Activated CD8-positive, alpha-beta T cell treated with anti-CD3 and anti-CD28 coated beads for 36 hours (primary cell): Measurements from ENCODE around the gene ATG4B. TPM values are rescaled to one million over a fixed set of nuclear protein-coding genes. Genes with fewer than 3 reads are reported as not detected.
A peak's percentile ranks its signal among the peaks of the same experiment; 100 is the strongest.
"Not testable (repeated sequence)": the region's sequence is repeated elsewhere in the genome, so short reads cannot be mapped to it uniquely, and the experiment has no call there.

Experiments used
- ATAC-seq: fragments of 200-7000 bp; cut with Tn5 transposase; one replicate; pipeline ENCODE4 v1.10.0; 2021; ENCODE audit warnings: mild to moderate bottlenecking, moderate library complexity
- CTCF ChIA-PET: fragments of 350-600 bp; sonication (Branson Sonifier 250); formaldehyde crosslinking; loops from one replicate; lab custom pipeline; 2021; ENCODE audit warnings: antibody characterized with exemption; lab: Charles Lee
- POLR2A ChIA-PET: fragments of 350-600 bp; sonication (Branson Sonifier 250); formaldehyde crosslinking; loops from one replicate; lab custom pipeline; 2021; ENCODE audit warnings: antibody characterized with exemption; lab: Charles Lee
- DNase-seq: peaks from one replicate; pipeline ENCODE4 v3.0.0-alpha.2; 2020
- H3K27ac Mint-ChIP-seq: one replicate; pipeline ENCODE4 v1.8.0; 2021; ENCODE audit warnings: mild to moderate bottlenecking, mixed read lengths
- H3K27me3 Mint-ChIP-seq: one replicate; pipeline ENCODE4 v1.8.0; 2021; ENCODE audit warnings: mixed read lengths
- H3K36me3 Mint-ChIP-seq: one replicate; pipeline ENCODE4 v1.8.0; 2021; ENCODE audit warnings: low read depth, mixed read lengths
- H3K4me1 Mint-ChIP-seq: one replicate; pipeline ENCODE4 v1.8.0; 2021; ENCODE audit warnings: low read depth, mixed read lengths
- H3K4me3 Mint-ChIP-seq: one replicate; pipeline ENCODE4 v1.8.0; 2021; ENCODE audit warnings: mild to moderate bottlenecking, moderate library complexity, mixed read lengths
- H3K9me3 Mint-ChIP-seq: one replicate; pipeline ENCODE4 v1.8.0; 2021; ENCODE audit warnings: mixed read lengths
- CTCF ChIP-seq: fragments of 200-600 bp; IDR thresholded peaks from one replicate; pipeline ENCODE4 v1.8.0; 2022; ENCODE audit warnings: antibody characterized with exemption, mild to moderate bottlenecking
- intact Hi-C: fragments of 100-400 bp; cut with micrococcal nuclease; formaldehyde crosslinking; loops from one replicate; pipeline ENCODE4 v1.10.0; 2022
- total RNA-seq, 2 experiments: library from RNA; stranded (reverse); gene quantifications; one replicate each; pipeline ENCODE4 v1.2.3, GENCODE V29; 2021

Gene ATG4B
- total RNA-seq, 2 experiments from 2014 or later = 90.7 to 94.6 TPM

- intact Hi-C loops = no loop called here
- no peak overlapping the region for H3K27ac Mint-ChIP-seq
- DNase-seq (peak; percentile 58), ATAC-seq (no peak)
- no peaks in the 10 kb centered on the region for H3K9me3 Mint-ChIP-seq
- no peak overlapping the region for H3K4me3 Mint-ChIP-seq
- no peaks in the 10 kb centered on the region for H3K27me3 Mint-ChIP-seq
- H3K4me1 Mint-ChIP-seq = no peaks in the 10 kb centered on the region
- CTCF ChIA-PET = interaction anchor here (0.6 to 2.1 kb wide), 9 partner anchors 9 to 25 kb away, joined by 3 to 8 read pairs (median 4); no protein-coding TSS in a partner anchor
- peaks cover 23% of the 10 kb centered on the region for H3K36me3 Mint-ChIP-seq
- peak; percentile 37 for TF ChIP-seq CTCF
- POLR2A ChIA-PET = no interaction called here
Observed at GRCh38 chr2:241659150-241659739, 21.8 kb downstream of the ATG4B start.

GRCh38 chr2:241660593-241661213 lies 23.2 kb downstream of the ATG4B start:
- POLR2A ChIA-PET = no interaction called here

GRCh38 chr2:241662731-241663130 lies 25.2 kb downstream of the ATG4B start:
- H3K36me3 Mint-ChIP-seq, H3K4me3 Mint-ChIP-seq, H3K9me3 Mint-ChIP-seq, intact Hi-C loops, CTCF ChIA-PET, H3K4me1 Mint-ChIP-seq, POLR2A ChIA-PET, H3K27me3 Mint-ChIP-seq, H3K27ac Mint-ChIP-seq, DNase-seq, ATAC-seq: not testable (repeated sequence)

More at GRCh38 chr2:241660593-241661213, 23.2 kb downstream of the ATG4B start:
- CTCF ChIA-PET = interaction anchor here (0.9 to 1.1 kb wide), 2 partner anchors 22 to 40 kb away, joined by 3 read pairs; no protein-coding TSS in a partner anchor
- ATAC-seq (no peak), DNase-seq (no peak)
- Mint-ChIP-seq H3K36me3 (peaks cover 14% of the 10 kb centered on the region), H3K4me1 (peaks cover 8% of the 10 kb centered on the region), H3K27ac (no peak overlapping the region), H3K9me3 (no peaks in the 10 kb centered on the region), H3K27me3 (no peaks in the 10 kb centered on the region), H3K4me3 (no peak overlapping the region)
- intact Hi-C loops = no loop called here
- no peak for TF ChIP-seq CTCF

- peaks cover 8% of the 10 kb centered on the region for H3K4me1 Mint-ChIP-seq
- intact Hi-C loops = no loop called here
- H3K4me3 Mint-ChIP-seq = no peak overlapping the region
- TF ChIP-seq CTCF = no peak
- ChIA-PET CTCF (interaction anchor here (1.5 kb wide), 1 partner anchor 13 kb away, joined by 3 read pairs; no protein-coding TSS in a partner anchor), POLR2A (interaction anchor here (0.5 kb wide), 1 partner anchor 350 kb away, joined by 3 read pairs; the partner anchor contains the start of genes HDLBP and SEPTIN2)
- ATAC-seq (no peak), DNase-seq (no peak)
- H3K9me3 Mint-ChIP-seq = no peaks in the 10 kb centered on the region
- H3K27ac Mint-ChIP-seq = no peak overlapping the region
- peaks cover 10% of the 10 kb centered on the region for H3K36me3 Mint-ChIP-seq
- no peaks in the 10 kb centered on the region for H3K27me3 Mint-ChIP-seq
Observed at GRCh38 chr2:241665731-241666440, 28.4 kb downstream of the ATG4B start.

GRCh38 chr2:241666627-241667400 lies 29.3 kb downstream of the ATG4B start:
- DNase-seq = no peak
- ChIA-PET CTCF (no interaction called here), POLR2A (no interaction called here)
- intact Hi-C loops = no loop called here
- Mint-ChIP-seq H3K27ac (no peak overlapping the region), H3K4me3 (no peak overlapping the region), H3K4me1 (peaks cover 8% of the 10 kb centered on the region), H3K27me3 (no peaks in the 10 kb centered on the region), H3K36me3 (peaks cover 11% of the 10 kb centered on the region), H3K9me3 (no peaks in the 10 kb centered on the region)
- no peak for TF ChIP-seq CTCF
- no peak for ATAC-seq
